Measurements from ENCODE around the gene GPD1. TPM values are rescaled to one million over a fixed set of nuclear protein-coding genes. Genes with fewer than 3 reads are reported as not detected.
"Not testable (repeated sequence)": the region's sequence is repeated elsewhere in the genome, so short reads cannot be mapped to it uniquely, and the experiment has no call there.

The GPD1 gene
- total RNA-seq, 4 donors from 2014 or later: 9.2 to 22.1 (median 11.3) TPM; not detected in 1

- TF ChIP-seq POLR2A (IDR thresholded peaks at IDR 0.05): no peak
- TF ChIP-seq CTCF (IDR thresholded peaks at IDR 0.05): peak; percentile 40 to 69 (median 41)
- no peak for TF ChIP-seq POLR2AphosphoS5 (IDR thresholded peaks at IDR 0.05)
- H3K27ac ChIP-seq: no peak overlapping the region
- no peaks in the 10 kb centered on the region for H3K27me3 ChIP-seq
- no peak for DNase-seq
- H3K9me3 ChIP-seq: no peaks in the 10 kb centered on the region
- H3K4me1 ChIP-seq: peaks cover 0 to 10% (median 3%) of the 10 kb centered on the region in 4 donors
- intact Hi-C loops (cut with DNase I; ENCODE audit: low total_unique reads) (no loop called here), in situ Hi-C loops (cut with MboI; ENCODE audit: low pct_ligation_motif_present in 1 of 4, low pct_unique_long_range_greater_than_20kb in 1 of 4, low sequenced_read_pairs in 3 of 4) (no loop called here)
- H3K4me3 ChIP-seq: no peak overlapping the region
- H3K36me3 ChIP-seq: peaks cover 0 to 35% (median 14%) of the 10 kb centered on the region in 4 donors
- 60 to 79% methylated on average over 2 of the region's 2 CpGs for WGBS, 2 donors (ENCODE audit: low coverage in 1 of 2)
These were observed 28.8 kb downstream of the GPD1 start for GRCh38 chr12:50132505-50133135.

DNA sequence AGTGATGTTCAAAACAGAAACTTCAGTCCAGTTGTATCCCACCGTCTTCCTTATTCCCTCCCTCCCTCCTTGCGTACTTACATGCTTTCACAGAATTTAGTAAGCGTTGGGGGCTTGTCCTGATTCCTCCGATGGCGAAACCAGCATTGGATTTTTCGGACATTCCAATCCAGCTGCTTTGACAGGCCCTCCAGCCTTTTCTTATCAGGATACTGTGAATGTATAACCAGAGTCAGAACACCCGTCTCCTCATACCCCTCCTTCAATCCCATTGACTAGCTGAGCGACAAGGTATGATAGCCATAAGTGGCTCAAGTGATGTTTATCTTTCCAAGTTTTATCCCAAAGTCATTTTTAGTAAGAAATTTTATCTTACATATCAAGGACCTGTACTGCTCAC lies 39.2 kb downstream of the GPD1 start:
- Histone ChIP-seq H3K27me3 (no peaks in the 10 kb centered on the region), H3K9me3 (no peaks in the 10 kb centered on the region), H3K36me3 (peaks cover 0 to 9% (median 0%) of the 10 kb centered on the region in 4 donors), H3K4me3 (no peak overlapping the region), H3K27ac (no peak overlapping the region), H3K4me1 (no peaks in the 10 kb centered on the region)
- TF ChIP-seq POLR2A (IDR thresholded peaks at IDR 0.05): no peak
- no peak for TF ChIP-seq EP300 (IDR thresholded peaks at IDR 0.05; ENCODE audit: low read depth)
- no peak for TF ChIP-seq POLR2AphosphoS5 (IDR thresholded peaks at IDR 0.05)
- TF ChIP-seq CTCF (IDR thresholded peaks at IDR 0.05): no peak
- WGBS, 2 donors (ENCODE audit: low coverage in 1 of 2): 86 to 100% methylated on average over 3 to 8 of the region's 8 CpGs
- in situ Hi-C loops (cut with MboI; ENCODE audit: low pct_ligation_motif_present in 1 of 4, low pct_unique_long_range_greater_than_20kb in 1 of 4, low sequenced_read_pairs in 3 of 4): no loop called here
- DNase-seq: no peak
- intact Hi-C loops (cut with DNase I; ENCODE audit: low total_unique reads): no loop called here

GRCh38 chr12:50145439-50145838 lies 41.6 kb downstream of the GPD1 start:
- Histone ChIP-seq H3K27me3 (no peaks in the 10 kb centered on the region), H3K27ac (no peak overlapping the region), H3K36me3 (peaks cover 0 to 9% (median 0%) of the 10 kb centered on the region in 4 donors), H3K9me3 (no peaks in the 10 kb centered on the region), H3K4me1 (no peaks in the 10 kb centered on the region), H3K4me3 (no peak overlapping the region)
- in situ Hi-C loops (cut with MboI; ENCODE audit: low pct_ligation_motif_present in 1 of 4, low pct_unique_long_range_greater_than_20kb in 1 of 4, low sequenced_read_pairs in 3 of 4) (no loop called here), intact Hi-C loops (cut with DNase I; ENCODE audit: low total_unique reads) (no loop called here)
- DNase-seq: no peak
- WGBS, 2 donors (ENCODE audit: low coverage in 1 of 2): 87 to 96% methylated on average over 2 of the region's 2 CpGs
- TF ChIP-seq CTCF (IDR thresholded peaks at IDR 0.05): no peak
- no peak for TF ChIP-seq POLR2A (IDR thresholded peaks at IDR 0.05)
- no peak for TF ChIP-seq EP300 (IDR thresholded peaks at IDR 0.05; ENCODE audit: low read depth)
- TF ChIP-seq POLR2AphosphoS5 (IDR thresholded peaks at IDR 0.05): no peak

DNA sequence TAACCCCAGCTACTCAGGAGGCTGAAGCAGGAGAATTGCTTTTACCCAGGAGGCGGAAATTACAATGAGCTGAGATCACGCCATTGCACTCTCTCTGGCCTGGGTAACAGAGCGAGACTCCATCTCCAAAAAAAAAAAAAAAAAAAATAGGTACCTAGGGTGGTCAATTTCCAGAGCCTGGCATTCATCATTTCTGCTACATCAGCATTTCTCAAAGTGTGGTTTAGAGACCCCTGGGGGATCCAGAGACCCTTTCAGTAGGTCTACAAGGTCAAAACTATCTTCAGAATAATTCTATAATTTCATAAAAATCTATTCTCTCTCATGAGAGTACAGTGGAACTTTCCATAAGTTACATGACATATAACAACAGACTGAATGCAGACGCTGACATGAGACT lies 43.5 kb downstream of the GPD1 start:
- TF ChIP-seq CTCF (IDR thresholded peaks at IDR 0.05) (no peak), POLR2AphosphoS5 (IDR thresholded peaks at IDR 0.05) (no peak), EP300 (IDR thresholded peaks at IDR 0.05; ENCODE audit: low read depth) (no peak), POLR2A (IDR thresholded peaks at IDR 0.05) (no peak)
- no peak for DNase-seq
- no peak overlapping the region for H3K4me3 ChIP-seq
- H3K27ac ChIP-seq: no peak overlapping the region
- peaks cover 0 to 7% (median 0%) of the 10 kb centered on the region in 4 donors for H3K36me3 ChIP-seq
- WGBS, 2 donors (ENCODE audit: low coverage in 1 of 2): 93% methylated on average over 1 to 4 of the region's 4 CpGs
- in situ Hi-C loops (cut with MboI; ENCODE audit: low pct_ligation_motif_present in 1 of 4, low pct_unique_long_range_greater_than_20kb in 1 of 4, low sequenced_read_pairs in 3 of 4) (no loop called here), intact Hi-C loops (cut with DNase I; ENCODE audit: low total_unique reads) (no loop called here)
- H3K4me1 ChIP-seq: no peaks in the 10 kb centered on the region
- no peaks in the 10 kb centered on the region for H3K9me3 ChIP-seq
- no peaks in the 10 kb centered on the region for H3K27me3 ChIP-seq

DNA sequence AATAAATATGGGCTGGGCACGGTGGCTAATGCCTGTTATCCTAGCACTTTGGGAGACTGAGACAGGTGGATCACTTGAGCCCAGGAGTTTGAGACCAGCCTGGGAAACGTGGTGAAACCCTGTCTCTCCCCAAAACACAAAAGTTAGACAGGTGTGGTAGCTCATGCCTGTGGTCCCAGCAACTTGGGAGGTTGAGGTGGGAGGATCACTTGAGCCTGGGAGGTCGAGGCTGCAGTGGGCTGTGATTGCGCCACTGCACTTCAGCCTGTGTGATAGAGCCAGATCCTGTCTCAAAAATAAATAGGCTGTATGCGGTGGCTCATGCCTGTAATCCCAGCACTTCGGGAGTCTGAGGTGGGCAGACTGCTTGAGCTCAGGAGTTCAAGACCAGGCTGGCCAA lies 44.2 kb downstream of the GPD1 start:
- WGBS, 2 donors (ENCODE audit: low coverage in 1 of 2): 82 to 90% methylated on average over 2 to 6 of the region's 6 CpGs
- H3K9me3 ChIP-seq; H3K27me3 ChIP-seq; intact Hi-C loops (cut with DNase I; ENCODE audit: low total_unique reads); H3K4me1 ChIP-seq; H3K4me3 ChIP-seq; H3K27ac ChIP-seq; DNase-seq; in situ Hi-C loops (cut with MboI; ENCODE audit: low pct_ligation_motif_present in 1 of 4, low pct_unique_long_range_greater_than_20kb in 1 of 4, low sequenced_read_pairs in 3 of 4); H3K36me3 ChIP-seq: not testable (repeated sequence)

Measured in transverse colon (tissue), 4 donors.